ENCODE data around the gene COL6A2. TPM values are rescaled to one million over a fixed set of nuclear protein-coding genes. Genes with fewer than 3 reads are reported as not detected.

The COL6A2 gene
- total RNA-seq, 1 donor from 2014 or later, result 18.5 TPM

GRCh38 chr21:46093668-46094400 is 4.1 kb upstream of the COL6A2 start:
- no peak for TF ChIP-seq CTCF (conservative IDR thresholded peaks at IDR 0.05)

GRCh38 chr21:46094401-46095082 is 3.4 kb upstream of the COL6A2 start:
- Mint-ChIP-seq H3K4me1 (peaks cover 4% of the 10 kb centered on the region), H3K27me3 (ENCODE audit: low read depth) (peaks cover 15% of the 10 kb centered on the region), H3K9me3 (peaks cover 13% of the 10 kb centered on the region), H3K27ac (ENCODE audit: unreplicated experiment) (no peak overlapping the region), H3K36me3 (ENCODE audit: low read depth) (peaks cover 5% of the 10 kb centered on the region), H3K4me3 (no peak overlapping the region)
- no peak for DNase-seq (ENCODE audit: low read depth, low spot score)
- no peak for TF ChIP-seq CTCF (conservative IDR thresholded peaks at IDR 0.05)

More at GRCh38 chr21:46093668-46094400, 4.1 kb upstream of the COL6A2 start:
- Mint-ChIP-seq H3K27me3 (ENCODE audit: low read depth) (peaks cover 8% of the 10 kb centered on the region), H3K27ac (ENCODE audit: unreplicated experiment) (no peak overlapping the region), H3K36me3 (ENCODE audit: low read depth) (peaks cover 5% of the 10 kb centered on the region), H3K4me1 (peaks cover 4% of the 10 kb centered on the region), H3K4me3 (no peak overlapping the region), H3K9me3 (peaks cover 13% of the 10 kb centered on the region)
- DNase-seq (ENCODE audit: low read depth, low spot score), result no peak

GRCh38 chr21:46095083-46095719 is 2.7 kb upstream of the COL6A2 start:
- H3K9me3 Mint-ChIP-seq, result peaks cover 7% of the 10 kb centered on the region
- H3K27ac Mint-ChIP-seq (ENCODE audit: unreplicated experiment), result no peak overlapping the region
- H3K27me3 Mint-ChIP-seq (ENCODE audit: low read depth), result peaks cover 22% of the 10 kb centered on the region
- peaks cover 4% of the 10 kb centered on the region for H3K36me3 Mint-ChIP-seq (ENCODE audit: low read depth)
- peaks cover 4% of the 10 kb centered on the region for H3K4me1 Mint-ChIP-seq
- H3K4me3 Mint-ChIP-seq, result no peak overlapping the region
- no peak for DNase-seq (ENCODE audit: low read depth, low spot score)
- TF ChIP-seq CTCF (conservative IDR thresholded peaks at IDR 0.05), result no peak

- Mint-ChIP-seq H3K4me1 (peaks cover 4% of the 10 kb centered on the region), H3K36me3 (ENCODE audit: low read depth) (peaks cover 4% of the 10 kb centered on the region), H3K27me3 (ENCODE audit: low read depth) (peaks cover 30% of the 10 kb centered on the region), H3K27ac (ENCODE audit: unreplicated experiment) (no peak overlapping the region), H3K4me3 (no peak overlapping the region), H3K9me3 (peaks cover 3% of the 10 kb centered on the region)
- TF ChIP-seq CTCF (conservative IDR thresholded peaks at IDR 0.05), result no peak
- no peak for DNase-seq (ENCODE audit: low read depth, low spot score)
Measured at GRCh38 chr21:46095814-46096595, 1.9 kb upstream of the COL6A2 start.

Measured in neural crest cell (in vitro differentiated cells).